Heart left ventricle (tissue), 16 donors: ENCODE data around the gene VILL. TPM values are rescaled to one million over a fixed set of nuclear protein-coding genes. Genes with fewer than 3 reads are reported as not detected.

Experiments
- ATAC-seq, 4 donors: fragments of 200-7000 bp; cut with Tn5 transposase; one replicate each; pipeline ENCODE4 v1.9.1; 2020 to 2022; ENCODE audit warnings: moderate library complexity in 4 of 4, mild to moderate bottlenecking in 3 of 4, moderate number of reproducible peaks in 1 of 4
- DNase-seq, 5 donors: peaks; one replicate each; pipeline ENCODE4 v3.0.0-alpha.2; 2020
- H3K27ac ChIP-seq, 12 donors: fragments of 200-600 bp; sonication (generic) in 4 of 12; one replicate each; pipeline versions ENCODE4 v1.5.0 to v1.8.0; 2016 to 2022; ENCODE audit warnings: mild to moderate bottlenecking in 2 of 12
- H3K27me3 ChIP-seq, 9 donors: fragments of 200-600 bp; sonication (generic) in 2 of 9; one replicate each; pipeline versions ENCODE4 v1.5.1 to v1.8.0; 2016 to 2022; ENCODE audit warnings: mild to moderate bottlenecking in 3 of 9
- H3K36me3 ChIP-seq, 9 donors: fragments of 200-600 bp; sonication (generic) in 2 of 9; one replicate each; pipeline versions ENCODE4 v1.5.0 to v1.8.0; 2018 to 2022; ENCODE audit warnings: mild to moderate bottlenecking in 2 of 9
- H3K4me1 ChIP-seq, 12 donors: fragments of 200-600 bp; sonication (generic) in 4 of 12; one replicate each; pipeline versions ENCODE4 v1.5.0 to v1.8.0; 2016 to 2022; ENCODE audit warnings: mild to moderate bottlenecking in 3 of 12
- H3K4me3 ChIP-seq, 12 donors: fragments of 200-600 bp; sonication (generic) in 4 of 12; one replicate each; pipeline versions ENCODE4 v1.5.0 to v1.8.0; 2017 to 2022; ENCODE audit warnings: mild to moderate bottlenecking in 9 of 12, moderate library complexity in 4 of 12
- H3K9me3 ChIP-seq, 12 donors: fragments of 200-600 bp; sonication (generic) in 4 of 12; one replicate each; pipeline versions ENCODE4 v1.5.0 to v1.8.0; 2016 to 2022; ENCODE audit warnings: mild to moderate bottlenecking in 1 of 12
- POLR2A ChIP-seq, 2 donors: fragments of 450-650 bp; IDR thresholded peaks; one replicate each; pipeline ENCODE4 v1.6.1; 2017; ENCODE audit warnings: antibody characterized with exemption in 2 of 2, mild to moderate bottlenecking in 2 of 2, moderate library complexity in 2 of 2
- WGBS, 4 donors: extraction: QIAGEN DNeasy Blood & Tissue Kit in 2 of 4; methylation state at CpG; one replicate each; pipeline versions ENCODE4 v1.1.5 to v1.1.7; 2013 to 2018; 5-methylcytosine and 5-hydroxymethylcytosine counted together
- intact Hi-C, 10 donors: fragments of 100-400 bp; cut with DNase I; formaldehyde crosslinking; loops; one replicate each; pipeline versions ENCODE4 v1.11.1 to v1.14.2; 2022
- polyA plus RNA-seq, 2 donors: library from polyadenylated mRNA; stranded (reverse); fragments of 200-250 nt; gene quantifications; one replicate each; pipeline ENCODE4 v1.2.3, GENCODE V29; 2013
- total RNA-seq, 9 donors: library from RNA; depleted of rRNA in 2 of 9; stranded (reverse); fragments of >200 nt in 2 of 9; fragmentation: NEBNext Ultra II Directional in 3 of 9; extraction: Animal tissue kit (Norgen Biotek cat#: 25700) in 3 of 9; gene quantifications; one replicate each; pipeline versions ENCODE4 v1.1.0 to v1.2.4, GENCODE V29; 2016 to 2023
- TF ChIP-seq, protein P1 (sequence below), 12 donors: fragments of 200-600 bp; sonication (generic) in 4 of 12; IDR thresholded peaks; one replicate each; pipeline versions ENCODE4 v1.5.0 to v1.8.0; 2018 to 2022; ENCODE audit warnings: antibody characterized with exemption in 12 of 12, mild to moderate bottlenecking in 5 of 12
- donor health status: ischemic (EF 13 %, LVEDD 7.1; RV severe dilation, severe dysfunction).
- donor health status: healthy with polysubstance abuse.
- donor health status: DM: no; HTN: yes; CAD: no.
- donor health status: DM: no; HTN: no; CAD: no.
- donor health status: ischemic (EF 25% LVEDD 6.9; RV normal size, moderate dysfunction).
- donor health status: ischemic (EF 25% LVEDD 5.7; RV mildly dilated, moderate dysfunction).
- donor health status: healthy.
- donor health status: DM: yes; HTN: yes; CAD: no.
- donor health status: ischemic (EF 35%, LVEDD 5.7; RV mildly dilated, moderate dysfunction).
- donor health status: nonischemic (EF 11% LVEDD 7.7; RV severe dilation, severe dysfunction).
- donor health status: DM: yes; HTN: yes; CAD: no.
- donor health status: PGD.
- donor health status: ischemic (EF 29% LVEDD 5.4; RV normal size, mild dysfunction).
- donor health status: nonischemic (EF 23%, LVEDD 6.1; RV moderate dilation, normal function).

Gene VILL
- total and polyA plus RNA-seq, 11 donors, result 1.1 to 6.3 (median 2.7) TPM

- no peaks in the 10 kb centered on the region for H3K27me3 ChIP-seq
- no peaks in the 10 kb centered on the region for H3K9me3 ChIP-seq
- H3K27ac ChIP-seq, result peak overlapping the region in 5 of 12 donors; percentile 29 to 62 (median 49)
- DNase-seq (peak in 4 of 5 donors; percentile 59 to 73 (median 60)), ATAC-seq (peak; percentile 45 to 90 (median 82))
- peaks cover 0 to 64% (median 39%) of the 10 kb centered on the region in 9 donors for H3K36me3 ChIP-seq
- intact Hi-C loops, result loop anchor here in 2 of 10 donors (2.0 to 10.0 kb wide), 3 partner anchors 28 to 530 kb away; no protein-coding TSS in a partner anchor
- TF ChIP-seq POLR2A (IDR thresholded peaks at IDR 0.05), result no peak
- TF ChIP-seq, protein P1, sequence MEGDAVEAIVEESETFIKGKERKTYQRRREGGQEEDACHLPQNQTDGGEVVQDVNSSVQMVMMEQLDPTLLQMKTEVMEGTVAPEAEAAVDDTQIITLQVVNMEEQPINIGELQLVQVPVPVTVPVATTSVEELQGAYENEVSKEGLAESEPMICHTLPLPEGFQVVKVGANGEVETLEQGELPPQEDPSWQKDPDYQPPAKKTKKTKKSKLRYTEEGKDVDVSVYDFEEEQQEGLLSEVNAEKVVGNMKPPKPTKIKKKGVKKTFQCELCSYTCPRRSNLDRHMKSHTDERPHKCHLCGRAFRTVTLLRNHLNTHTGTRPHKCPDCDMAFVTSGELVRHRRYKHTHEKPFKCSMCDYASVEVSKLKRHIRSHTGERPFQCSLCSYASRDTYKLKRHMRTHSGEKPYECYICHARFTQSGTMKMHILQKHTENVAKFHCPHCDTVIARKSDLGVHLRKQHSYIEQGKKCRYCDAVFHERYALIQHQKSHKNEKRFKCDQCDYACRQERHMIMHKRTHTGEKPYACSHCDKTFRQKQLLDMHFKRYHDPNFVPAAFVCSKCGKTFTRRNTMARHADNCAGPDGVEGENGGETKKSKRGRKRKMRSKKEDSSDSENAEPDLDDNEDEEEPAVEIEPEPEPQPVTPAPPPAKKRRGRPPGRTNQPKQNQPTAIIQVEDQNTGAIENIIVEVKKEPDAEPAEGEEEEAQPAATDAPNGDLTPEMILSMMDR (IDR thresholded peaks at IDR 0.05), result peak; percentile 69 to 85 (median 77)
- peaks cover 0 to 23% (median 10%) of the 10 kb centered on the region in 12 donors for H3K4me1 ChIP-seq
- H3K4me3 ChIP-seq, result no peak overlapping the region
- 51 to 69% (median 57%) methylated on average over 8 to 9 of the region's 9 CpGs for WGBS, 4 donors
Observed at GRCh38 chr3:37974121-37975083, 16.2 kb upstream of the VILL start.

DNA sequence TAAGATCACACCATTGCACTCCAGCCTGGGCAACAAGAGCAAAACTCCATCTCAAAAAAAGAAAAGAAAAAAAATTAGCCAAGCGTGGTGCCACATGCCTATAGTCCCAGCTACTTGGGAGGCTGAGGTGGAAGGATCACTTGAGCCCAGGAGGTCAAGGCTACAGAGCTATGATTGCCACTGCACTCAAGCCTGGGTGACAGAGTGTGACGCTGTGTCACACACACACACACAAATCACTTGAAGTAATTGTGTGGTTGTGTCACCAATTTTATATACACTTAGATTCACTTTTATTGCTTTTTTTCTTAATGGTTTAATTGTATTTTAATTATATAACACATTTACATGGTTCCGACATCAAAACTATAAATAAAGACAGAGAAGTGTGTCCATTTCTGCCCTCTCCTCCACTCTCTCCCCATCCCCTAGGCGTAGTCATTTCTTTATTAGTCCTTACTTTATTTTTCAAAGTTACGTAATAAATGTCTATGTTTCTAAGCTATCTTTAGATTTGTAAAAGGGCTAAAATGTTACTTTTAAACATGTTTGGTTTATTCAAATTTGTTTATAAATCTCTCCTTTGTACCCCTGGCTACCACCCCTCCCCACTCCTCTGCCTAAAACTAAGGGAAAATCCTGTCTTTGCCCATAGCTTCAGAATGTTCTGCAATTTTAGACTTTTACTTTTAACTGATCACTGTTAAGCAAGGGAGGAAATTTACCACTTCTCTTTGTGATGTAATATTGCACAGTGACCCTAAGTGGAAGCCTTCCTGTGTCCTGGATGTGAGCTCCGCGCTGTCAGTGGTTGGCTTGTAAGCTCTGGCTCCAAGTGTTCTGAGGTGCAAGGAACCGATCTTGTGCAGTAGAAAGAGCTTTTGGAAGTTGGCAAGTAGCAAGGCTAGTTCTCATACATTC is 10.8 kb upstream of the VILL start:
- peak in 1 of 4 donors; percentile 43 for ATAC-seq

GRCh38 chr3:37980462-37981347 is 9.9 kb upstream of the VILL start:
- intact Hi-C loops, result no loop called here
- TF ChIP-seq POLR2A (IDR thresholded peaks at IDR 0.05), result no peak
- TF ChIP-seq, protein P1 (IDR thresholded peaks at IDR 0.05), result no peak
- no peak for DNase-seq
- Histone ChIP-seq H3K36me3 (peaks cover 0 to 83% (median 44%) of the 10 kb centered on the region in 9 donors), H3K4me3 (no peak overlapping the region), H3K4me1 (peaks cover 0 to 19% (median 3%) of the 10 kb centered on the region in 12 donors), H3K9me3 (no peaks in the 10 kb centered on the region), H3K27ac (peak overlapping the region in 1 of 12 donors; percentile 50), H3K27me3 (no peaks in the 10 kb centered on the region)
- WGBS, 4 donors, result 86 to 92% (median 90%) methylated on average over 14 of the region's 14 CpGs
- no peak for ATAC-seq

More for the DNA sequence above, 10.8 kb upstream of the VILL start:
- H3K36me3 ChIP-seq, result peaks cover 0 to 85% (median 47%) of the 10 kb centered on the region in 9 donors
- peaks cover 0 to 21% (median 0%) of the 10 kb centered on the region in 12 donors for H3K4me1 ChIP-seq
- DNase-seq, result no peak
- no peak overlapping the region for H3K4me3 ChIP-seq
- no peaks in the 10 kb centered on the region for H3K27me3 ChIP-seq
- intact Hi-C loops, result loop anchor here in 1 of 10 donors (10.0 kb wide), 1 partner anchor 535 kb away; no protein-coding TSS in a partner anchor
- 92 to 94% (median 92%) methylated on average over 8 of the region's 8 CpGs for WGBS, 4 donors
- H3K27ac ChIP-seq, result peak overlapping the region in 1 of 12 donors; percentile 50
- TF ChIP-seq, protein P1 (IDR thresholded peaks at IDR 0.05), result no peak
- no peak for TF ChIP-seq POLR2A (IDR thresholded peaks at IDR 0.05)
- no peaks in the 10 kb centered on the region for H3K9me3 ChIP-seq
